HepG2 (cell line): Measurements from ENCODE around the gene EIF3A. TPM values are rescaled to one million over a fixed set of nuclear protein-coding genes. Genes with fewer than 3 reads are reported as not detected.
A peak's percentile ranks its signal among the peaks of the same experiment; 100 is the strongest.

Source experiments
- CAMTA2 ChIP-seq: sonication (generic); formaldehyde crosslinking; IDR thresholded peaks from 2 replicates; pipeline ENCODE4 v1.4.0; 2020; ENCODE audit warnings: mild to moderate bottlenecking, missing genetic modification reagents, borderline replicate concordance
- ELF1 ChIP-seq: sonication (generic); formaldehyde crosslinking; IDR thresholded peaks from 2 replicates; pipeline ENCODE4 v1.4.0; 2020; ENCODE audit warnings: missing genetic modification reagents
- JDP2 ChIP-seq: sonication (generic); formaldehyde crosslinking; IDR thresholded peaks from 2 replicates; pipeline ENCODE4 v1.8.1; 2022; ENCODE audit warnings: missing genetic modification reagents, borderline replicate concordance
- ZHX2 ChIP-seq, 2 experiments: sonication (generic) in 1 of 2; formaldehyde crosslinking in 1 of 2; IDR thresholded peaks; 2 replicates each; pipeline versions ENCODE4 v1.6.1 to v1.9.0; 2014 to 2022; ENCODE audit warnings: antibody characterized with exemption in 1 of 2, borderline replicate concordance in 1 of 2, inconsistent platforms in 1 of 2, low read depth in 1 of 2, missing genetic modification reagents in 1 of 2
- ZNF432 ChIP-seq: sonication (generic); formaldehyde crosslinking; IDR thresholded peaks from 2 replicates; pipeline ENCODE4 v1.5.0; 2020; ENCODE audit warnings: missing genetic modification reagents, mild to moderate bottlenecking, borderline replicate concordance
- polyA plus RNA-seq, 8 experiments: library from polyadenylated mRNA; depleted of rRNA in 3 of 8; stranded (reverse) in 7 of 8; unstranded in 1 of 8; fragments of >200 nt; fragmentation: Illumina TruSeq in 4 of 8; extraction: Trizol in 4 of 8; gene quantifications; 2 replicates each; pipeline versions ENCODE4 v1.2.1 to v1.2.3, GENCODE V29; 2011 to 2016; ENCODE audit warnings: low read depth in 4 of 8, missing spikeins in 1 of 8, mixed read lengths in 1 of 8; ENCODE audit not compliant: insufficient read depth in 1 of 8
- total RNA-seq, 5 experiments: library from RNA; depleted of rRNA; stranded (reverse); fragments of >200 nt; fragmentation: Illumina TruSeq; extraction: Trizol; gene quantifications; 2 replicates each; pipeline ENCODE4 v1.2.3, GENCODE V29; 2016; ENCODE audit warnings: low read depth in 1 of 5

The EIF3A gene
- total and polyA plus RNA-seq, 2 of the 13 experiments (the other 11 are each of a cell fraction or from before 2014, with no cell fraction given), result 25.6 to 117 TPM

GRCh38 chr10:119029613-119030420 lies 50.8 kb downstream of the EIF3A start, which contains the start of gene NANOS1 (continued):
- TF ChIP-seq JDP2 (CRISPR knock-in tag), result 0 out of 2 replicates have a peak, but pooled peaks have one; percentile 16
- no peak for TF ChIP-seq ZHX2 (IDR thresholded peaks at IDR 0.05; ENCODE audit: low read depth)
- TF ChIP-seq ZHX2 (CRISPR knock-in tag; IDR thresholded peaks at IDR 0.05; ENCODE audit: borderline replicate concordance), result peak; percentile 16; the same call in 1 of the 2 replicates
- TF ChIP-seq CAMTA2, result no peak
- TF ChIP-seq ELF1 (CRISPR knock-in tag), result no peak
- TF ChIP-seq ZNF432 (CRISPR knock-in tag), result no peak
